Panc1 (cell line): ENCODE results near the gene ALK. TPM values are rescaled to one million over a fixed set of nuclear protein-coding genes. Genes with fewer than 3 reads are reported as not detected.

Experiments
- ATAC-seq: fragments of 200-7000 bp; cut with Tn5 transposase; 2 replicates; pipeline ENCODE4 v1.9.1; 2020; ENCODE audit warnings: mild to moderate bottlenecking, moderate library complexity
- BruUV-seq: library from RNA; stranded (reverse); fragments of 400-500 nt; replicated peaks from 2 replicates; lab custom pipeline; 2021; lab: Mats Ljungman, UMichigan
- CTCF ChIA-PET: fragments of 300-600 bp; sonication (Branson Sonifier 250); formaldehyde crosslinking; loops from one replicate; lab custom pipeline; 2022; ENCODE audit warnings: antibody characterized with exemption; lab: Charles Lee
- POLR2A ChIA-PET: fragments of 300-600 bp; sonication (Branson Sonifier 250); formaldehyde crosslinking; loops from one replicate; lab custom pipeline; 2022; ENCODE audit warnings: antibody characterized with exemption; lab: Charles Lee
- DNase-seq: peaks from one replicate; pipeline ENCODE4 v3.0.0-alpha.2; 2010; ENCODE audit warnings: low read depth, low spot score
- H3K27ac ChIP-seq: 2 replicates; pipeline ENCODE4 v1.5.1; 2011; ENCODE audit warnings: mild to moderate bottlenecking, low read length, inconsistent platforms
- H3K27me3 ChIP-seq: fragments of 200-500 bp; sonication (Bioruptor generic); 2 replicates; pipeline ENCODE4 v1.6.0; 2014; ENCODE audit warnings: low read length, inconsistent platforms; ENCODE audit not compliant: control insufficient read depth, insufficient read depth
- H3K36me3 ChIP-seq: fragments of 200-500 bp; sonication (Bioruptor generic); 2 replicates; pipeline ENCODE4 v1.5.1; 2014; ENCODE audit warnings: inconsistent platforms, mild to moderate bottlenecking, low read length, moderate library complexity; ENCODE audit not compliant: control insufficient read depth, insufficient read depth
- H3K4me1 ChIP-seq: 2 replicates; pipeline ENCODE4 v1.5.1; 2011; ENCODE audit warnings: inconsistent platforms, mild to moderate bottlenecking, low read length, moderate library complexity; ENCODE audit not compliant: control insufficient read depth, insufficient read depth
- H3K4me3 ChIP-seq, 2 experiments: 2 replicates each; pipeline ENCODE4 v1.5.1; 2011 to 2012; ENCODE audit warnings: low read depth in 2 of 2, low read length in 2 of 2, mild to moderate bottlenecking in 2 of 2, inconsistent platforms in 1 of 2, moderate library complexity in 1 of 2
- H3K9me3 ChIP-seq: fragments of 200-500 bp; sonication (Bioruptor generic); 2 replicates; pipeline ENCODE4 v1.5.1; 2014; ENCODE audit warnings: low read depth, mild to moderate bottlenecking, inconsistent platforms, low read length, moderate library complexity; ENCODE audit not compliant: control insufficient read depth, insufficient read depth
- CTCF ChIP-seq: fragments of 450-650 bp; IDR thresholded peaks from 2 replicates; pipeline ENCODE4 v1.5.1; 2017; ENCODE audit warnings: mild to moderate bottlenecking
- POLR2AphosphoS5 ChIP-seq: IDR thresholded peaks from 2 replicates; pipeline ENCODE4 v1.6.1; 2012; ENCODE audit warnings: mild to moderate bottlenecking, low read depth, low read length, moderate library complexity
- REST ChIP-seq, 2 experiments: IDR thresholded peaks; 2 replicates each; pipeline ENCODE4 v1.6.1; 2011 to 2012; ENCODE audit warnings: low read depth in 2 of 2, control low read depth in 1 of 2, low read length in 1 of 2, mild to moderate bottlenecking in 1 of 2, moderate library complexity in 1 of 2; ENCODE audit not compliant: insufficient read depth in 1 of 2
- SIN3A ChIP-seq: IDR thresholded peaks from 2 replicates; pipeline ENCODE4 v1.6.1; 2012; ENCODE audit warnings: low read depth, mild to moderate bottlenecking, low read length, moderate library complexity, borderline replicate concordance; ENCODE audit not compliant: insufficient read depth
- TCF7L2 ChIP-seq: IDR thresholded peaks from 2 replicates; pipeline ENCODE4 v1.6.1; 2011; ENCODE audit warnings: mild to moderate bottlenecking, low read depth, low read length, inconsistent platforms
- in situ Hi-C: cut with HindIII; loops from 2 replicates; pipeline ENCODE4 v1.10.0; 2016; ENCODE audit warnings: low sequenced_read_pairs, low pct_unique_long_range_greater_than_20kb
- intact Hi-C: fragments of 100-400 bp; cut with micrococcal nuclease; formaldehyde crosslinking; loops from one replicate; pipeline ENCODE4 v1.10.0; 2022; ENCODE audit not compliant: unreplicated experiment
- total RNA-seq: library from RNA; stranded (reverse); gene quantifications from one replicate; pipeline ENCODE4 v1.2.1, GENCODE V29; 2021; ENCODE audit not compliant: unreplicated experiment

The ALK gene
- total RNA-seq, 1 experiment from 2014 or later: not detected

- H3K4me1 ChIP-seq: no peaks in the 10 kb centered on the region
- no peak for ATAC-seq
- TF ChIP-seq CTCF (no peak), POLR2AphosphoS5 (no peak), TCF7L2 (no peak), SIN3A (no peak), REST (IDR thresholded peaks at IDR 0.05; ENCODE audit: insufficient read depth in 1 of 2, low read depth in 2 of 2, low read length in 1 of 2) (no peak)
- no TSS peak for BruUV-seq
- no peak overlapping the region for H3K27ac ChIP-seq
- H3K4me3 ChIP-seq: no peak overlapping the region
- POLR2A ChIA-PET: no interaction called here
- no peak for DNase-seq
- CTCF ChIA-PET: no interaction called here
- in situ Hi-C loops (no loop called here), intact Hi-C loops (no loop called here)
- no peaks in the 10 kb centered on the region for H3K9me3 ChIP-seq
- no peaks in the 10 kb centered on the region for H3K36me3 ChIP-seq
- H3K27me3 ChIP-seq: 0 out of 2 replicates have a peak, but pooled peaks cover 2% of the 10 kb centered on the region
Measured at GRCh38 chr2:29463181-29463900, 458.0 kb downstream of the ALK start.

- no peaks in the 10 kb centered on the region for H3K36me3 ChIP-seq
- peaks cover 2% of the 10 kb centered on the region; the same call in 1 of the 2 replicates for H3K27me3 ChIP-seq
- BruUV-seq: no TSS peak
- H3K9me3 ChIP-seq: no peaks in the 10 kb centered on the region
- DNase-seq (no peak), ATAC-seq (no peak)
- no peak overlapping the region for H3K4me3 ChIP-seq
- in situ Hi-C loops: no loop called here
- no peak overlapping the region for H3K27ac ChIP-seq
- intact Hi-C loops: no loop called here
- H3K4me1 ChIP-seq: no peaks in the 10 kb centered on the region
- TF ChIP-seq CTCF (no peak), SIN3A (no peak), POLR2AphosphoS5 (no peak), REST (IDR thresholded peaks at IDR 0.05; ENCODE audit: insufficient read depth in 1 of 2, low read depth in 2 of 2, low read length in 1 of 2) (no peak), TCF7L2 (no peak)
- CTCF ChIA-PET: no interaction called here
- POLR2A ChIA-PET: no interaction called here
Measured at GRCh38 chr2:29462293-29462692, 459.1 kb downstream of the ALK start.
